ENCODE measurements around the gene ARL6. TPM values are rescaled to one million over a fixed set of nuclear protein-coding genes. Genes with fewer than 3 reads are reported as not detected.

Gene ARL6
- total RNA-seq, 1 donor from 2014 or later, result 4.0 TPM

GRCh38 chr3:97838393-97838792 lies 73.8 kb downstream of the ARL6 start:
- no peak overlapping the region for H3K4me3 ChIP-seq (ENCODE audit: low read depth, low read length)
- DNase-seq (ENCODE audit: low read depth), result no peak
- no peak for TF ChIP-seq CTCF (conservative IDR thresholded peaks at IDR 0.05; ENCODE audit: low read depth, low read length)

GRCh38 chr3:97839944-97840343 lies 75.4 kb downstream of the ARL6 start:
- no peak for TF ChIP-seq CTCF (conservative IDR thresholded peaks at IDR 0.05; ENCODE audit: low read depth, low read length)
- no peak overlapping the region for H3K4me3 ChIP-seq (ENCODE audit: low read depth, low read length)
- no peak for DNase-seq (ENCODE audit: low read depth)

- no peak overlapping the region for H3K4me3 ChIP-seq (ENCODE audit: low read depth, low read length)
- no peak for TF ChIP-seq CTCF (conservative IDR thresholded peaks at IDR 0.05; ENCODE audit: low read depth, low read length)
- DNase-seq (ENCODE audit: low read depth), result no peak
Measured at GRCh38 chr3:97841304-97841703, 76.7 kb downstream of the ARL6 start.

DNA sequence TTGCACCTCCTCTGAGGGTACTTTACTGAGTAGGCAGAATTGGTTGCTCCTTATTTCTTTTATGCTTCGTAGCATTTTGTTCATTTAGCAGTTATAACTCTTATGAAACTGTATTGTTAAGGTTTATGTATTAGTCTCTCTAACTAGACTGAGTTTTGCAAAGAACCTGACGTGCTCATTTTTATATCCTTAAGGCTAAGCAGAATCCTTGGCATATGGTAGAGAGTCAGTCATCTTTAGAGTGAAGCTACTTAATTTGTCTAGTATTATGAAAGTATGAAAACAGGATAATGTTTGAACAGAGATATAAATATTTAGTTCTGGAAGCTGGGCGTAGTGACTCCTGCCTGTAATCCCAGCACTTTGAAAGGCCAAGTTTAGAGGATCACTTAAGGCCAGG lies 77.4 kb downstream of the ARL6 start:
- TF ChIP-seq CTCF (conservative IDR thresholded peaks at IDR 0.05; ENCODE audit: low read depth, low read length), result no peak
- H3K4me3 ChIP-seq (ENCODE audit: low read depth, low read length), result no peak overlapping the region
- DNase-seq (ENCODE audit: low read depth), result no peak

- DNase-seq (ENCODE audit: low read depth), result no peak
- TF ChIP-seq CTCF (conservative IDR thresholded peaks at IDR 0.05; ENCODE audit: low read depth, low read length), result no peak
- no peak overlapping the region for H3K4me3 ChIP-seq (ENCODE audit: low read depth, low read length)
Measured at GRCh38 chr3:97848779-97849178, 84.2 kb downstream of the ARL6 start.

Other genes starting within 250 kb of the ARL6 start
- gene CRYBG3, start 57.3 kb downstream of the ARL6 start, total RNA-seq, result 5.6 and 7.5 TPM in 2 replicates
- gene RIOX2, start 207.7 kb downstream of the ARL6 start, total RNA-seq, result 15.6 and 26.7 TPM in 2 replicates